Uterus (tissue), 4 donors: Measurements from ENCODE around the gene TMEM87B. TPM values are rescaled to one million over a fixed set of nuclear protein-coding genes. Genes with fewer than 3 reads are reported as not detected.

Source experiments
- DNase-seq, 2 donors: peaks; one replicate each; pipeline ENCODE4 v3.0.0-alpha.2; 2019 to 2020
- H3K27ac ChIP-seq, 2 donors: fragments of 200-600 bp; sonication (generic); 1 replicate in 1 of 2; 2 replicates in 1 of 2; pipeline ENCODE4 v1.5.1; 2016 to 2018
- H3K27me3 ChIP-seq, 2 donors: fragments of 200-600 bp; sonication (generic); one replicate each; pipeline ENCODE4 v1.5.1; 2018 to 2019; ENCODE audit warnings: control low read depth in 1 of 2
- H3K36me3 ChIP-seq, 2 donors: fragments of 200-600 bp; sonication (generic); one replicate each; pipeline ENCODE4 v1.5.1; 2019; ENCODE audit warnings: control low read depth in 1 of 2
- H3K4me1 ChIP-seq, 2 donors: fragments of 200-600 bp; sonication (generic); one replicate each; pipeline ENCODE4 v1.5.1; 2018 to 2019; ENCODE audit warnings: control low read depth in 1 of 2
- H3K4me3 ChIP-seq, 2 donors: fragments of 200-600 bp; sonication (generic); 1 replicate in 1 of 2; 2 replicates in 1 of 2; pipeline ENCODE4 v1.5.1; 2018 to 2019; ENCODE audit warnings: mild to moderate bottlenecking in 1 of 2
- H3K9me3 ChIP-seq, 2 donors: fragments of 200-600 bp; sonication (generic); one replicate each; pipeline ENCODE4 v1.5.1; 2019; ENCODE audit warnings: control low read depth in 1 of 2
- POLR2A ChIP-seq, 2 donors: fragments of 450-650 bp; IDR thresholded peaks; one replicate each; pipeline ENCODE4 v1.6.1; 2016; ENCODE audit warnings: antibody characterized with exemption in 2 of 2, mild to moderate bottlenecking in 1 of 2, moderate library complexity in 1 of 2
- intact Hi-C: fragments of 100-400 bp; cut with DNase I; formaldehyde crosslinking; loops from one replicate; pipeline ENCODE4 v1.15.1; 2023; ENCODE audit warnings: low total_unique reads
- total RNA-seq, 4 donors: library from RNA; depleted of rRNA in 3 of 4; stranded (reverse); fragments of >200 nt in 3 of 4; gene quantifications; one replicate each; pipeline versions ENCODE4 v1.1.0 to v1.2.4, GENCODE V29; 2014 to 2023
- TF ChIP-seq, protein P1 (sequence below), 4 experiments: fragments of 200-600 bp in 2 of 4; fragments of 450-650 bp in 2 of 4; sonication (generic) in 2 of 4; IDR thresholded peaks; one replicate each; pipeline ENCODE4 v1.5.1; 2016 to 2019; ENCODE audit warnings: antibody characterized with exemption in 4 of 4, mild to moderate bottlenecking in 2 of 4, moderate library complexity in 1 of 4
- donor health status: DM: yes; HTN: yes; CAD: no.

The TMEM87B gene
- total RNA-seq, 4 donors from 2014 or later = 6.7 to 51.6 (median 27.0) TPM

- TF ChIP-seq, protein P1, sequence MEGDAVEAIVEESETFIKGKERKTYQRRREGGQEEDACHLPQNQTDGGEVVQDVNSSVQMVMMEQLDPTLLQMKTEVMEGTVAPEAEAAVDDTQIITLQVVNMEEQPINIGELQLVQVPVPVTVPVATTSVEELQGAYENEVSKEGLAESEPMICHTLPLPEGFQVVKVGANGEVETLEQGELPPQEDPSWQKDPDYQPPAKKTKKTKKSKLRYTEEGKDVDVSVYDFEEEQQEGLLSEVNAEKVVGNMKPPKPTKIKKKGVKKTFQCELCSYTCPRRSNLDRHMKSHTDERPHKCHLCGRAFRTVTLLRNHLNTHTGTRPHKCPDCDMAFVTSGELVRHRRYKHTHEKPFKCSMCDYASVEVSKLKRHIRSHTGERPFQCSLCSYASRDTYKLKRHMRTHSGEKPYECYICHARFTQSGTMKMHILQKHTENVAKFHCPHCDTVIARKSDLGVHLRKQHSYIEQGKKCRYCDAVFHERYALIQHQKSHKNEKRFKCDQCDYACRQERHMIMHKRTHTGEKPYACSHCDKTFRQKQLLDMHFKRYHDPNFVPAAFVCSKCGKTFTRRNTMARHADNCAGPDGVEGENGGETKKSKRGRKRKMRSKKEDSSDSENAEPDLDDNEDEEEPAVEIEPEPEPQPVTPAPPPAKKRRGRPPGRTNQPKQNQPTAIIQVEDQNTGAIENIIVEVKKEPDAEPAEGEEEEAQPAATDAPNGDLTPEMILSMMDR (IDR thresholded peaks at IDR 0.05) = no peak
- no peak for TF ChIP-seq POLR2A (IDR thresholded peaks at IDR 0.05)
- Histone ChIP-seq H3K27ac (no peak overlapping the region), H3K4me3 (no peak overlapping the region), H3K9me3 (no peaks in the 10 kb centered on the region), H3K4me1 (no peaks in the 10 kb centered on the region), H3K27me3 (no peaks in the 10 kb centered on the region), H3K36me3 (no peaks in the 10 kb centered on the region)
- DNase-seq = no peak
- intact Hi-C loops = no loop called here
These were observed 29.8 kb downstream of the TMEM87B start for GRCh38 chr2:112084689-112085374.

- no peaks in the 10 kb centered on the region for H3K36me3 ChIP-seq
- no peak for DNase-seq
- H3K4me3 ChIP-seq = no peak overlapping the region
- H3K9me3 ChIP-seq = no peaks in the 10 kb centered on the region
- H3K27ac ChIP-seq = no peak overlapping the region
- H3K27me3 ChIP-seq = no peaks in the 10 kb centered on the region
- intact Hi-C loops = no loop called here
- TF ChIP-seq, protein P1 (IDR thresholded peaks at IDR 0.05) = no peak
- no peak for TF ChIP-seq POLR2A (IDR thresholded peaks at IDR 0.05)
- H3K4me1 ChIP-seq = no peaks in the 10 kb centered on the region
These were observed 30.3 kb downstream of the TMEM87B start for GRCh38 chr2:112085375-112085730.

GRCh38 chr2:112085916-112086669 lies 31.0 kb downstream of the TMEM87B start:
- Histone ChIP-seq H3K9me3 (no peaks in the 10 kb centered on the region), H3K4me3 (no peak overlapping the region), H3K4me1 (no peaks in the 10 kb centered on the region), H3K27ac (peak overlapping the region in 1 of 2 donors; percentile 5), H3K27me3 (no peaks in the 10 kb centered on the region), H3K36me3 (no peaks in the 10 kb centered on the region)
- peak in 1 of 2 donors; percentile 41 for DNase-seq
- TF ChIP-seq, protein P1 (IDR thresholded peaks at IDR 0.05) = no peak
- TF ChIP-seq POLR2A (IDR thresholded peaks at IDR 0.05) = no peak
- intact Hi-C loops = no loop called here

GRCh38 chr2:112087346-112088020 lies 32.4 kb downstream of the TMEM87B start:
- intact Hi-C loops = no loop called here
- TF ChIP-seq POLR2A (IDR thresholded peaks at IDR 0.05) = no peak
- TF ChIP-seq, protein P1 (IDR thresholded peaks at IDR 0.05) = no peak

GRCh38 chr2:112089375-112089774 lies 34.3 kb downstream of the TMEM87B start:
- TF ChIP-seq, protein P1 (IDR thresholded peaks at IDR 0.05) = no peak
- no peak for TF ChIP-seq POLR2A (IDR thresholded peaks at IDR 0.05)
- no peaks in the 10 kb centered on the region for H3K27me3 ChIP-seq
- intact Hi-C loops = no loop called here
- DNase-seq = no peak
- no peak overlapping the region for H3K4me3 ChIP-seq
- H3K36me3 ChIP-seq = no peaks in the 10 kb centered on the region
- H3K9me3 ChIP-seq = no peaks in the 10 kb centered on the region
- H3K4me1 ChIP-seq = no peaks in the 10 kb centered on the region
- no peak overlapping the region for H3K27ac ChIP-seq

More at GRCh38 chr2:112087346-112088020, 32.4 kb downstream of the TMEM87B start:
- H3K9me3 ChIP-seq = no peaks in the 10 kb centered on the region
- no peaks in the 10 kb centered on the region for H3K36me3 ChIP-seq
- no peaks in the 10 kb centered on the region for H3K4me1 ChIP-seq
- DNase-seq = no peak
- no peaks in the 10 kb centered on the region for H3K27me3 ChIP-seq
- no peak overlapping the region for H3K4me3 ChIP-seq
- H3K27ac ChIP-seq = no peak overlapping the region
